Body of pancreas (tissue), 4 donors: Measurements from ENCODE around the gene DPYD.

Source experiments
- POLR2A ChIP-seq, 3 donors: fragments of 450-650 bp; IDR thresholded peaks; one replicate each; pipeline ENCODE4 v1.6.1; 2016; ENCODE audit warnings: antibody characterized with exemption in 3 of 3, mild to moderate bottlenecking in 2 of 3
- TF ChIP-seq, protein P1 (sequence below), 7 experiments: fragments of 450-650 bp in 4 of 7; fragments of 200-600 bp in 3 of 7; sonication (generic) in 3 of 7; IDR thresholded peaks; one replicate each; pipeline ENCODE4 v1.5.1; 2016 to 2019; ENCODE audit warnings: antibody characterized with exemption in 7 of 7

DNA sequence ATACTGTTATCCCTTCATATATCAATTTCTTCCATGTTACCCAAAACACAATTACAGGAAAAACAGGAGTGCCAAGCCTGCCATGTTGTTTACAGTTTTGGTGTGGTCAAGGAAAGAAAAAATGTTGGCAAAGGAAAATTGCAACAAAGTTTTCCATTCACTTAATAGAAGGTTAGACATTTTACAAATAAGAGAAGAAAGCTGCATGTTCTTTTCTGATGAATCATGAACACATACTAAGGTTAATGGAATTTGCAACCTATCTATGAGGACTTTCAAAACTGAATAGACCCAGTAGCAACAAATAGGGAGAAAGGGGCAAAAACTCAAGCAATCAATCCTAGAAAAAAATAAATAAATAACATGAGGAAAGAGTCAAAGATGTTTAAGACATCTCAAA lies 556.7 kb downstream of the DPYD start:
- TF ChIP-seq, protein P1, sequence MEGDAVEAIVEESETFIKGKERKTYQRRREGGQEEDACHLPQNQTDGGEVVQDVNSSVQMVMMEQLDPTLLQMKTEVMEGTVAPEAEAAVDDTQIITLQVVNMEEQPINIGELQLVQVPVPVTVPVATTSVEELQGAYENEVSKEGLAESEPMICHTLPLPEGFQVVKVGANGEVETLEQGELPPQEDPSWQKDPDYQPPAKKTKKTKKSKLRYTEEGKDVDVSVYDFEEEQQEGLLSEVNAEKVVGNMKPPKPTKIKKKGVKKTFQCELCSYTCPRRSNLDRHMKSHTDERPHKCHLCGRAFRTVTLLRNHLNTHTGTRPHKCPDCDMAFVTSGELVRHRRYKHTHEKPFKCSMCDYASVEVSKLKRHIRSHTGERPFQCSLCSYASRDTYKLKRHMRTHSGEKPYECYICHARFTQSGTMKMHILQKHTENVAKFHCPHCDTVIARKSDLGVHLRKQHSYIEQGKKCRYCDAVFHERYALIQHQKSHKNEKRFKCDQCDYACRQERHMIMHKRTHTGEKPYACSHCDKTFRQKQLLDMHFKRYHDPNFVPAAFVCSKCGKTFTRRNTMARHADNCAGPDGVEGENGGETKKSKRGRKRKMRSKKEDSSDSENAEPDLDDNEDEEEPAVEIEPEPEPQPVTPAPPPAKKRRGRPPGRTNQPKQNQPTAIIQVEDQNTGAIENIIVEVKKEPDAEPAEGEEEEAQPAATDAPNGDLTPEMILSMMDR (IDR thresholded peaks at IDR 0.05) = no peak
- TF ChIP-seq POLR2A (IDR thresholded peaks at IDR 0.05) = no peak
